Measurements from ENCODE around the gene NUP214. TPM values are rescaled to one million over a fixed set of nuclear protein-coding genes. Genes with fewer than 3 reads are reported as not detected.

NUP214 gene
- polyA plus RNA-seq, 1 of the 3 experiments (the other 2 are of a cell fraction) = 8.0 TPM

DNA sequence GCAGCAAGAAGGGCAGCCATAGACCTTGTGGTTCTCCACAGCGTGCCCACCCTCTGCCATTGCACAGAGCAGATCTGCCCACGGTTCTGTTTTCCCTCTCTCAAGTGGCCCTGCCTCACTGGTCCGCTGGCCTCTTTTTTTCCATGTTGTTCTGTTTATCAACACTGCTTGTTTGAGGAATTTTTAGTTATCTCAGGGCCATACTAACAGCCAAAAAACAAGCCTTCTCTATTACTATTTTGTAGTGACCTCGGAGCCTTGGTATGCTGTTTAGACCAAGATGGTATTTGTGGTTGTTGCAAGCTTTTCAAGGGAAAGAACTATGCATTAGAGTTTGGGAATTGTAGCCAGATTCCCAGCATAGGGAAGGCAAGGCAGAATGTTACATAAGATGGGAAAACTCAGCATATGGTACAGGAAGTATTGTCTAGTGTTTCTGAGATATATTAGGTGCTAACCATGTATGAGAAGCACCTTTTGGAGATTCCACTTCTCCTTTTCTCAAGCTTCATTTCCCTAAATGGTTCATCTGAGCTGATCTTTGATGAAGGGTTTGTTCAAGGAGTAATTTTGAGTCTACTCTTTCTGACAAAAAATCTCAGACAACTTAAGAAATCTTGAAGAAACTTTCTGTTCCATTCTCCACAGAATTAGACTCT lies 54.3 kb downstream of the NUP214 start:
- no peaks in the 10 kb centered on the region for H4K20me1 ChIP-seq (ENCODE audit: insufficient read depth)
- H3K36me3 ChIP-seq (replicated peaks in 1 of 2; ENCODE audit: control insufficient read depth in 1 of 2, insufficient read depth in 2 of 2, low read length in 1 of 2) = peaks cover 47 to 49% of the 10 kb centered on the region in 2 experiments
- ChIA-PET CTCF (interaction anchor here (1.0 to 11.8 kb wide), 11 partner anchors 10 to 170 kb away, joined by 3 to 192 read pairs (median 4); no protein-coding TSS in a partner anchor), POLR2A (no interaction called here)
- H3K79me2 ChIP-seq (ENCODE audit: insufficient read depth) = peaks cover 10% of the 10 kb centered on the region; the same call in 1 of the 2 replicates
- H3K4me2 ChIP-seq = peak overlapping the region; percentile 48
- H3F3A ChIP-seq (replicated peaks; ENCODE audit: insufficient read depth) = peaks cover 37% of the 10 kb centered on the region
- WGBS (ENCODE audit: low lambda C conversion rate) = 59% methylated on average over 4 of the region's 4 CpGs
- no peaks in the 10 kb centered on the region for H3K27me3 ChIP-seq (ENCODE audit: insufficient read depth)
- H3K9me2 ChIP-seq = no peaks in the 10 kb centered on the region
- no peak overlapping the region for H2AFZ ChIP-seq (ENCODE audit: low read depth)
- peak overlapping the region; percentile 36 to 96; a peak in 3 of 4 replicates for H3K27ac ChIP-seq (ENCODE audit: low read depth in 2 of 2, low read length in 1 of 2)
- no peak for DNase-seq
- TF ChIP-seq POLR2AphosphoS5 (IDR thresholded peaks at IDR 0.05; ENCODE audit: low read depth, low read length) (peak; percentile 25; the same call in 1 of the 2 replicates), FOSL2 (IDR thresholded peaks at IDR 0.05; ENCODE audit: borderline replicate concordance, low read depth) (no peak), REST (IDR thresholded peaks at IDR 0.05; ENCODE audit: low read depth, low read length) (peak; percentile 63; the same call in 1 of the 2 replicates), MEF2A (IDR thresholded peaks at IDR 0.05; ENCODE audit: borderline replicate concordance, low read depth) (no peak), NFIC (IDR thresholded peaks at IDR 0.05; ENCODE audit: borderline replicate concordance) (peak; percentile 55; the same call in 1 of the 2 replicates), RXRA (IDR thresholded peaks at IDR 0.05; ENCODE audit: borderline replicate concordance, low read depth) (no peak), EP300 (IDR thresholded peaks at IDR 0.05; ENCODE audit: borderline replicate concordance in 1 of 2, low read depth in 1 of 2, low read length in 1 of 2) (peak in 1 of 2 experiments; percentile 52; a peak in 1 of 4 replicates), TAF1 (IDR thresholded peaks at IDR 0.05; ENCODE audit: borderline replicate concordance, low read depth, low read length) (peak; percentile 45; the same call in 1 of the 2 replicates), TEAD4 (IDR thresholded peaks at IDR 0.05; ENCODE audit: borderline replicate concordance, insufficient read depth) (peak; percentile 74; the same call in 1 of the 2 replicates), TCF12 (IDR thresholded peaks at IDR 0.05) (peak; percentile 50), JUND (IDR thresholded peaks at IDR 0.05) (peak; percentile 76), NRF1 (IDR thresholded peaks at IDR 0.05; ENCODE audit: low read depth, low read length) (no peak)
- TF ChIP-seq, protein P1, sequence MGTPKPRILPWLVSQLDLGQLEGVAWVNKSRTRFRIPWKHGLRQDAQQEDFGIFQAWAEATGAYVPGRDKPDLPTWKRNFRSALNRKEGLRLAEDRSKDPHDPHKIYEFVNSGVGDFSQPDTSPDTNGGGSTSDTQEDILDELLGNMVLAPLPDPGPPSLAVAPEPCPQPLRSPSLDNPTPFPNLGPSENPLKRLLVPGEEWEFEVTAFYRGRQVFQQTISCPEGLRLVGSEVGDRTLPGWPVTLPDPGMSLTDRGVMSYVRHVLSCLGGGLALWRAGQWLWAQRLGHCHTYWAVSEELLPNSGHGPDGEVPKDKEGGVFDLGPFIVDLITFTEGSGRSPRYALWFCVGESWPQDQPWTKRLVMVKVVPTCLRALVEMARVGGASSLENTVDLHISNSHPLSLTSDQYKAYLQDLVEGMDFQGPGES (IDR thresholded peaks at IDR 0.05; ENCODE audit: low read depth, low read length) = no peak
- TF ChIP-seq, protein P2, sequence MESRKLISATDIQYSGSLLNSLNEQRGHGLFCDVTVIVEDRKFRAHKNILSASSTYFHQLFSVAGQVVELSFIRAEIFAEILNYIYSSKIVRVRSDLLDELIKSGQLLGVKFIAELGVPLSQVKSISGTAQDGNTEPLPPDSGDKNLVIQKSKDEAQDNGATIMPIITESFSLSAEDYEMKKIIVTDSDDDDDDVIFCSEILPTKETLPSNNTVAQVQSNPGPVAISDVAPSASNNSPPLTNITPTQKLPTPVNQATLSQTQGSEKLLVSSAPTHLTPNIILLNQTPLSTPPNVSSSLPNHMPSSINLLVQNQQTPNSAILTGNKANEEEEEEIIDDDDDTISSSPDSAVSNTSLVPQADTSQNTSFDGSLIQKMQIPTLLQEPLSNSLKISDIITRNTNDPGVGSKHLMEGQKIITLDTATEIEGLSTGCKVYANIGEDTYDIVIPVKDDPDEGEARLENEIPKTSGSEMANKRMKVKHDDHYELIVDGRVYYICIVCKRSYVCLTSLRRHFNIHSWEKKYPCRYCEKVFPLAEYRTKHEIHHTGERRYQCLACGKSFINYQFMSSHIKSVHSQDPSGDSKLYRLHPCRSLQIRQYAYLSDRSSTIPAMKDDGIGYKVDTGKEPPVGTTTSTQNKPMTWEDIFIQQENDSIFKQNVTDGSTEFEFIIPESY (IDR thresholded peaks at IDR 0.05; ENCODE audit: borderline replicate concordance, low read depth) = no peak
- H3K4me1 ChIP-seq (ENCODE audit: control insufficient read depth in 1 of 2, insufficient read depth in 2 of 2, low read depth in 1 of 2, low read length in 1 of 2) = peaks cover 0 to 24% of the 10 kb centered on the region in 2 experiments; a peak in 2 of 4 replicates
- peak overlapping the region; percentile 59 for H3K9ac ChIP-seq
- H3K4me3 ChIP-seq (ENCODE audit: low read depth in 2 of 2, low read length in 1 of 2) = no peak overlapping the region; a peak in 1 of 4 replicates
- H3K9me3 ChIP-seq = no peaks in the 10 kb centered on the region

Measured in SK-N-SH (cell line).